ENCODE measurements around the gene KCNQ1.

The KCNQ1 gene

DNA sequence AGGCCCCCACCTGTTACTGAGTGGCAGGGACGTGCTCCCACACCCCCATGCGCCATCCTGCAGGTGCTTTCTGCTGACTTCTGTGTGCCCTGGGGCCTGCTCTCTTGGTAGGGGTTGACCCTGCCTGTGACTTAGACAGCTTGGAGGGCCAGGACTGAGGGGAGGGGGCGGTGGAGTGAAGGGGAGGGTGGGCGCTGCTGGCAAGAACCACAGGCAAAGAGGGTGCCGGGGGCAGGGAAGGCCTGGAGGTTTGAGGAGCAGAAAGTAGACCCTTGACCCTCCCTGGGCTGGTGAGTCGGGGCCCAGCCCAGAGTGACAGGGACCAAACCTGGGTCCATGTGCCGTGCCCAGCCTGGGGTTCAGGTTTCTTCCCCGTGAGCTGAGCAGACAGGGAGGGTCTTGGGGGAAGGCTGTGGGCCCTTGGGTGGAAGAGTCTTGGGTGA lies 17.8 kb downstream of the KCNQ1 start:
- no peak for DNase-seq

DNA sequence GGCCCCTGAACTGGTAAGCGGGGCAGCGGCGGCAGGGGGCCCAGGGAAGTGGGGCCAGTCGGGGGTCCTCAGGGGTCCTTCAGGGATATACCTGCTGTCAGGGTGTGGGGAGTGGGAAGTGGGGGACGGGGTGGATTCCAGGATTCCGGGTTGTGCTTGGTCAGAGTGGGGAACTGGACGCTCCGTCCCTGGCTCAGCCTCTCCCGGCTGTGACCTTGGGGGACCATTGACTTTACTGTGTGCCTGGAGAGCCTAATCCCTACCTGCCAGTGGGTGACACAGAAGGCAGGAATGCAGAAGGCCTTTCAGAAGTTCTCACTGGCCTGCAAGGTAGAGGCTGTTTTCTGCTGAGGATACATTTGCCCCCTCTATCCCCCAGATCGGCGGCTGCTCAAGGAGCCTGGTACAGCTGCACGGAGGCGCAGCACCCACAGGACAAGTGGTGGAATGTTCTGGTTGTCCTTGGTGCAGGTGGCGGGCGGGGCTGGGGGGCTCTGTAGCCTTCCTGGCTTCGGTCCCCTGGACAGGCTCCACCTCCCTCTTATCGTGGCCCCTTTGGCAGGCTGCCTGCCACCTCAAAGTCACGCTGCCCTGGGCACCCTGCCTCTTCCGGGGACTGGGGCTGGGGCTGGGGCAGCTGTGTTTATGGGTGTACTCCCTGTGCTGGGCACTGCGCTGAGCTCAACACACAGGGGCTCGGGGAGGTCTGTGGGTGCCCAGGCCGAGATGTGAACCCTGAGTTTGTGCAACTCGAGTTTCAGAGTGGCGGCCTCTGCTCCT lies 18.4 kb downstream of the KCNQ1 start:
- DNase-seq = no peak

DNA sequence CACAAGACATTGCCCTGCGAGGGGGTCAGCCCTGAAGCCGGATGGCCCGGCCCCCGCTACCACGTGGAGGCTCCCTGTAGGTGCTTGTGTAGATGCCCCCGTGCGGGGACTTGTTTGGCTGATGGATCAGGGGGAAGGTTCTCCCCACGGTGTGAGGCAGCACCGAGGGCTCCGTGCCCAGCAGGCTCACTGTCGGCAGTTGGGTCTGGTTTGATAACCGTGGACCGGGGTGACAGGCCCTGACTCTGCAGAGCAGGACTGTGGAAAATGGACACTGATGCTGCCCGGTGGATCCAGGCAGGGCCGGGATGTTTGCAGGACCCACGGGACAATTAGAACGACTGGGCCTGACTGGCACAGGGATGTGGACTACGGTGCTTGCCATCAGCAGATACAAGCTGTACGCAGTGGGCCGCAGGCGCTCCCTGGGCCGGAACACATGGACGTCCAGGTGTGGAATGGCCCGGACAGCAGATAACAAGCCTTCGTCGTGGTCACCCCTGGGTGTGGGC lies 19.0 kb downstream of the KCNQ1 start:
- DNase-seq = no peak

DNA sequence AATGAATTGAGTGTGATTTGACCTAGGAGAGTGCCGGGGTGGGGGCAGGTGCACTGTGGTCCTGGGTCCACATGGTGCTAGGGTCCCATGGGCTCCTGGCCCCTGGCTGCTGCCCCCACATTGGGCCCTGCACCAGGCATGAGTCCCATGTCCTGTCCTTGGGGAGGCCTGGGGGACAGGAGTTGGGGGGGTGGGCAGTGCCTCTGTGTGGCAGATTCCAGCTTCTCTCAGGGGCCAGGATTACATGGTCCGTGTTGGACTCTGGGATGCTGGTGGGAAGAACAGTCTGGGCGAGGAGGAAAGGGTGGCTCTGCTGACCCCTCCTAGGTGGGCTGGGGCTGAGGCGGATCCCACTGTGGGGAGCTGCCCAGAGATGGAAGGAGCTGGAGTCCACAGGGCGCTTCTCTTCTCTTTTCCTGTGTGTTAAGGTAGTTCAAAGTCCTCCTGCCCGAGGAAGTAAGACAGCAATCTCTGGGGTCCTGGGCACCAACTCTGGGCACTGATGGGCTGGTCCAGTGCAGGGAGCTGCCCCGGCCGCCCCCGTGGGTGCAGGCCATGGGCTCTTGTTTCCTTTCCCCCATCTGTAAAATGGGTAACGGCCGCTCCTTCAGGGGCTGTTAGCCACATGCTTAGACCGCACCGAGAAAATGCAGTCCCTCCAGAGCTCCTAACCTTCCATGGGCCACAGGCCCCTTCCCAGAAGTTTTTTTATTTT lies 19.8 kb downstream of the KCNQ1 start:
- no peak for DNase-seq

DNA sequence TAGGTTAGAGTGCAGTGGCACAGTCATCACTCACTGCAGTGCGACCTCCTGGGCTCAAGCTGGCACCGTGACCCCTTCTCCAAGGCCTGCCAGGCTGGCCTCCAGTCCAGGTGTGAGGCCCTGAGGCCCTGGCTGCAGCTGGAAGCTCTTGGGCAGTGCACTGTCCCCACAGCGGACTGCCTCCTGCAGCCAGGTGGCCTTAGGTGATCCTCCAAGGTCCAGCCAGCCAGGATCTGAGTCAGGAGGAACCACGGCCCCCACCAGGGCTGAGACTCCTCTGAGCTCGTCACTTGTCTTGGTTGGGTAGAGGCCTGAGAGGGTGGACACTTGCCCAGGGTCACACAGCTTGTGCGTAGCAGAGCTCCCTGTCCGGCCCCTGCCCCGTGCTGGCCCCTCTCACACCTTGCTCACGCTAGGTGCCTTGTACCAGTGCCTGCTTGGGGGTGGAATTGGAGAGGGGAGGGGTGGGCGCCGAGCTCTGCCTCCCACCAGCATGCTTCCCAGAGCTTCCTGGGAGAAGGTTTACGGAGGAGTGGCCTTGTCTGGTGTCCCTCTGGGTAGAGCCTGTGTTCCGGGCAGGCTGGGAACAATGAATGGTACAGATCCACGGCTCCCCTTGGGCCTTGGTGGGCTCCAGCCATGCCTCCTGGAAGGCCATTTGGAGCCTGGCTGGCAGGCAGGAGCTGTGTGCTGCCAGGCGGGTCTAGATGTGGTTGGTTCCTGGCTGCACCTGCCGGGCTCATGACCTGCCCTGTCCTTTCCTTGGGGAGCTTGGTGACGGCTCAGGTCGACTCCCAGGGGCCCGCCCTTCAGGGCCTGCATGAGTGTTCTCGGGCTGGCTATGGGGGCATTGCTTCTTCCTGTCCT lies 20.6 kb downstream of the KCNQ1 start:
- DNase-seq = no peak

DNA sequence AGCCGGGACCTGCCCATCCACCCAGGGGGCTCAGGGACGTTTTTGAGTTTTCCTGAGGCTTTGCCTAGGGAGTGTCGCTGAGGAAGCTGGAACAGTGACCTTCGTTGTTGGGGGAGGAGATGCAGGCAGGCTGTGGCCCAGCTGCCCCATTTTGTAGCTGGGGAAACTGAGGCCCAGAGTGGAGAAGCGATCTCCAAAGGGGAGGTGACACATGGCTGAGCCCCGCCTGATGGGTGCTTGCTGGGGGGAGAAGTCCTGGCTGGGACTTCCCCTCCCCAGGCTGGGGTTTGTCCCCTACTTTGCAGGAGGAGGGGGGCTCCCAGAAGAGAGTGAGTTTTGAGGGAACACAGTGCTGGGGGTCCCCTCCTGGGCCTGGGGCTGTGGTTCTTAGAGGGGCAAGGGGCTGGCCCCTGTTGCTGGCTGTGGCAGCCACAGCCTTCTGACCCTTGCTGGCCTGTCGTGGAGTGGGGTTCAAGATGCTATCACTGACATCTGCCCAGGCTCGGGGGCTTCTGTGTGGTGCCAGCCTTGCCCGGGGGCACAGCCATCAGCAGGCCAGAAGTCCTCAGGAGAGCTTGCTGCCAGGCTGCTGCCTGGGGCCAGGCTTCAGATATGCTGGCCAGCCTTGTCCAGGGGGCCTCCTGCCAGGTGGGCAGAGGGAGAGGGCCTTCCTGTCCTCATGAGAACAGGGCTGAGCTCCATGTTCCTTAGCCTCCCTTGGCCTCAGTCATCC lies 21.4 kb downstream of the KCNQ1 start:
- no peak for DNase-seq

DNA sequence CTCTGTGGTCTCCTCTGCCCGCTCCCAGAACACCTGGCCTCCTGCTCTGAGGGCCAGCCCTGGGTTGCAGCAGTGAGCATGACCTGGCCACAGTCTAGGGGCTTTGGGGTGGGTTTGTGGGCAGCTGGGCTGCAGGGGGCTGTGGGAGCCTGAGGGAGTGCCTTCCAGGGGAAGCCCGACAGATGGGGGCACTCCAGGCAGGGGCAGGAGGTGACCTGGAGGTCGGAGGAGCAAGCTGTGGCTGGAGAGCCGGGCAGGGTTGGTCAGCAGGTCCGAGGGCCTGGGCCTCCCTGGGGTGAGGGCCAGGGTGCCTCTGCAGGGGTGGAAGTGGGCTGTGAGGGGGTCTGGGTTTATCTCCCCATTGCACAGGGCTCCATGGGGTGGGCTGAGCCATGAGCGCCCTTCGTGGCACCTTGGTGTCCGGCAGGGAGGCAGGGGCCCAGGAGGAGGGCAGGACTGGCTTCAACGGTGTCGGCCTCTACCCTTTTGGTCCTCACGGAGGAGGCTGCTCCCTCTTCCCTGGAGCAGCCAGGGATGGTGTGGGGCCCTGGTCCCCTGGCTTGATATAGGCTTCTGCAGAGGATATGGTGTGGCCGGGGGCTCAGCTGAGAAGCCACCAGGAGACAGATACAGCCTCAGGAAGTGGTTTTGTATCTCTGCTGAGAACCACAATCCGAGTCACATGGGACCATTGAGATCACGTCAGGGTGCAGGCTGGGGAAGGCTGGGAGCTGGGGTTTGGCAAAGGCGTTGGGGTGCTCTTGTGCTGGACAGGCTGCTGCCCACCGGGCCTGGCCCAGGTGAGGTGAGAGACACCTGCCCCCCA lies 22.3 kb downstream of the KCNQ1 start:
- peak; percentile 74 for DNase-seq

DNA sequence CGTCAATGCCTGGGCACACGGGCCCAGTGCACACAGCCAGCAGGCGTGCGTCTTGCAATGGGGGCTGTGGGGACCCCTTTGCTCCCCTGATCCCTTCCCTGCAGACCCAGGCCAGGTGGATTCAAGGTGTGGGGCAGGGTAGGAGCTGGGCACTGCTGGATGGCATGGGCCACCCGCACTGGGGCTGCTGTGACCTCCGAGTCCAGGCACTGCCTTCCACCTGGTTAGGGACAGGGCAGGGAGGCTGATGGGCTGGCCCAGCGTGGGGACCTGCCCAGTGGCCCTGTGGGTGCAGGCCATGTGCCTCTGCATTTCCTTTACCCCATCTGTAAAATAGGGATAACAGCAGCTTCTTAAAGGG lies 22.9 kb downstream of the KCNQ1 start:
- no peak for DNase-seq

DNA sequence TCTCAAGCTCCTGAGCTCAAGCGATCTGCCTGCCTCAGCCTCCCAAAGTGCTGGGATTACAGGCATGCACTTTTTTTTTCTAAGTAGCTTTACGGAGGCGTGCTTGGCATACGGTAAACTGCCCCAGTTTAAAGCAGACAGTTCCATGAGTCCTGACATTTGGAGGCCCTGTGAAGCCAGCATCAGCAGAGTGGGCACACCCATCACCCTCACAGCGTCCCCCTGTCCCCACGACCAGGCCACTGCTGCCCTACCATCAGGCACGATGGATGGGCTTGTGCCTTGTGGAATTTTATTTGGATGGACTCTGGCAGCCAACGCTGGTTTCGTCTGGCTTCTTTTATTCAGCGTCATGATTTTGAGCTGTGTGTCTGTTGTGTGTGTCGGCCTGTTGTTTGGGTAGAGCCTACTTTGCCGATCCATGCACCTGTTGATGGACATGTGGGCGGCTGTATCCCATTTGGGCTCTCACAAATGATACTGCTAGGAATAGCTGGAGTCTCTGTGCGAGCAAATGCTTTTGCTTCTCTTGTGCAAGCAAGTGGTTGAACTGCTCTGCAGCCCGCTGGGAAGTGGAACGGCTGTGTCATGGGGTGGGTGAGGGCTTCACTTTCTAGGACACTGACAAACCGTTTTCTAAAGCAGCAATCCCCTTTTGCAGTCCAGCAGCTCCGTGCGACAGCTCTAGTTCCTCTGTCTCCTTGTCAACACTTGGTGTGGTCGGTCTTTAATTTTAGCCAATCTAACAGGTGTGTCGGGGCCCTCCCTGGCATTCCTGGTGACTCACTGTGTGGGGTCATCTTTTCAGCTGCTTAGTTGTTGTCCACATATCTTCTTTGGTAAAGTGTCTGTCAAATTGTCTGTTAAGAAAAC lies 23.8 kb downstream of the KCNQ1 start:
- no peak for DNase-seq

DNA sequence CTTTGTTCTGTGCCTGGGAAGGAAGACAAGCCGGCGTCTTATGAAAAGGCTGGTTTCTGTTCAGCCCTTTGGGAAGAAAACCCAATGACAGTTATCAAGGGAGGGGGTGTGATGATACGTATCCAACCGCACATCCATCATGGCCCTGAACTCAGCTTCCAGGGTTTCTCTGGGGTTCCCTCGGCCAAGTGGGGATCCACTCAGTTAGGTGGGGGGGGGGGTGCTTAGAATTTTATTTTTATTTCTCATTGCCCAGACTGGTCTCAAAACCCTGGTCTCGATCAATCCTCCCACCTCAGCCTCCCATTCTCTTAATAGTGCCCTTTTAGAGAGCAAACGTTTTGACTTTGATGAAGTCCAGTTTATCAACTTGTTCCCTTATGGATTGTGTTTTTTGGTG lies 25.7 kb downstream of the KCNQ1 start:
- DNase-seq = no peak

DNA sequence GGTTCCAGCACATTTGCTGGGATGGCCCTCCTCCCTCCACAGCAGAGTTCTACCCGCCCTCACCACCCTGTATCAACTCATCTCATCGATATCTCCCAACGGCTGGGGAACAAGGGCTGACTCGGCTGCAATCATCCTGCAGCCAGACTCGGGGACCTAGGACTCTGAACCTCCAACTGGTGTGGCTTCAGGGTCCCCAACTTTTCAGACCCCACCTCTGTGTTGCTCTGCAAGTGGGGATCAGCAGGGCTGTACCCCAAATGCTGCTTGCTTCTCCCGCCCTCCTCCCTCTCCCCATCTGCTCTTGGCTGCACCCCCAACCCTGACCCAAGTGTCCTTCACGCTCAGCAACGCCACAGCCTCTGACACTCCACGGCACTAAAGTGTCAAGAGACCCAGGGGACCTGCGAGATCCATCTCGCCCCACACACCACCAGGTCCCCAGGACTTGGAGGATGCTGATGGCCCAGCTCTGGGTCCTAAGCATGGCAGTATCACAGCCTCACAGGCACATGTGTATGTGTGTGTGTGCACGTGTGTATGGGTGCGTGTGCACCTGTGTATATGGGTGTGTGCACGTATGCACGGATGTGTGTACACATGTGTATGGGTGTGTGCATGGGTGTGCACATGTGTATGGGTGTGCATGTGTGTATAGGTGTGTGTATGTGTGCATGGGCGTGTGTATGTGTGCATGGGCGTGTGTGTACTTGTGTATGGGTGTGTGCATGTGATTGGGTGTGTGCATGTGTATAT lies 26.4 kb downstream of the KCNQ1 start:
- no peak for DNase-seq

DNA sequence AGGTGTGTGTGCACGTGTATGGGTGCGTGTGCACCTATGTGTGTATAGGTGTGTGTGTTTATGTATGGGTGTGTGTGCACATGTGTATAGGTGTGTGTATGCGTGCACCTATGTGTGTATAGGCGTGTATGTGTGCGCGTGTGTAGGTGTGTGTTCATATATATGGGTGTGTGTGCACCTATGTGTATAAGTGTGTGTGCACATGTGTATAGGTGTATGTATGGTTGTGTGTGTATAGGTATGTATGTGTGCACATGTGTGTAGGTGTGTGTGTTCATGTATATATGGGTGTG lies 26.9 kb downstream of the KCNQ1 start:
- no peak for DNase-seq

DNA sequence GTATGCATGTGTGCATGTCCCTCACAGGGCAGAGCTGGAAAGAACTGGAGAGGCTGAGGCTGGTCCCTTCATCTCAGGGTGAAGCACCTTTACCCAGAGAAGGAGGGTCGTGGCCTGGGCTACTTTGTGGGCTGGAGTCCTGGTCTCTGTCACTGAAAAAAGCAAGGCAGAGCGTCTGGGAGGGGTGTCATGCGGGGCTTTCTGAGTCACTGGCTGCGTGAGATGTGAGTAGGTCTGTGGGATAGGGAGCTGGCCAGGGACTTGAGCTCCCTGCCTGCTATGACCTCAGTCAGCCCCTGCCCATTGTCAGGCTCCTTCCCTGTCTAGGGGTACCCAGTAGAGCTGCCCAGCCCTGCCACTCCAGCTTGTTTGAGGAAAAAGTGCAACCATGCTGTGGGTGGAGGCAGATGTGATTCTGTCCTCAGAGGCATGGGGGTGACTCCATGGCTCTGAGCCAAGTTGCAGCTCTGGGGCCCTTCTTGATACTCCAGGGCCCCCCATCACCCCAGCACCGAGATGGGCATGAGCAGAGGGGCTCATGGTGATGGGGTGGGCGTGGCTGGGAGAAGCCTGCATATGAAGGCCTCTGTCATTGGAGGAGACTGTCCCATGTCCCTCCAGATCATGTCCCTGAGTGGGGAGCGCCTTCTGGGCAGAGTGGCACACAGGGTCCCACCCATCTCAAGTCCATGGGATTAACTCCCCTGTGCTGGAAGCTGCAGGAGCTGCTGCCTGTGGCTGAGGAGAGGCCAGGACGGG lies 27.8 kb downstream of the KCNQ1 start:
- no peak for DNase-seq

DNA sequence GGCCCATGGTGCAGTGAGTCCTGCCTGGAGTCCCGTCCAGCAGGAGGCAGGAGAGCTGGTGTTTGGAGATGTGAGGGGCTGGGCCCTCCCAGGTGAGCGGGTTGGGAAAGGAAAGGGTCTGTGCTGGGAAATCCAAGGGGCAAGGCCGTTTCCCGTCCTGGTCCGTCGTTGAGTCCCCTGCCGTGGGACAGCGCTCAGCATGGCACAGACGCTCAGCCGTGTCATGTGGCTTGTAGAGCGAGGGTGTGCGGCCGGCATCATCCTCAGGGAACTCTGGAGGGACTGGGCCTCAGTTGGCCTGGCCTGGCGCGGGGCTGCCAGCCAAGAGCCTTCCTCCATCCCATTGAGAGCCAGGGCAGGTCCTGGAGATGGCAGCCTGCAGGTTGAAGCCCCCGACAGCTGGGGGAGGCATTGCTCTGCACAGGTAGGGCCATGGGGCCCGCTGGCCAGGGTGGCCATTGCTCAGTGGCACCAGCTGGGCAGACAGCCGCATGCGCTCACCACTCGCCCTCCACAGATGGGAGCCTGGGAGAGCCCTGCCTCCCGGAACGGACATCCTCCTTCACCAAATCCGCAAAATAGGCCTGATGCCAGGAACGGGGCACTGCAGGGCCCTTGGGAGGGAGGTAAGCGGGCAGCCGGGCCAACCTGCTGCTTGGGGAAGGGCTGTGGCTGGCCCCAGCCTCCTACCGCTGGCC lies 28.7 kb downstream of the KCNQ1 start:
- no peak for DNase-seq

DNA sequence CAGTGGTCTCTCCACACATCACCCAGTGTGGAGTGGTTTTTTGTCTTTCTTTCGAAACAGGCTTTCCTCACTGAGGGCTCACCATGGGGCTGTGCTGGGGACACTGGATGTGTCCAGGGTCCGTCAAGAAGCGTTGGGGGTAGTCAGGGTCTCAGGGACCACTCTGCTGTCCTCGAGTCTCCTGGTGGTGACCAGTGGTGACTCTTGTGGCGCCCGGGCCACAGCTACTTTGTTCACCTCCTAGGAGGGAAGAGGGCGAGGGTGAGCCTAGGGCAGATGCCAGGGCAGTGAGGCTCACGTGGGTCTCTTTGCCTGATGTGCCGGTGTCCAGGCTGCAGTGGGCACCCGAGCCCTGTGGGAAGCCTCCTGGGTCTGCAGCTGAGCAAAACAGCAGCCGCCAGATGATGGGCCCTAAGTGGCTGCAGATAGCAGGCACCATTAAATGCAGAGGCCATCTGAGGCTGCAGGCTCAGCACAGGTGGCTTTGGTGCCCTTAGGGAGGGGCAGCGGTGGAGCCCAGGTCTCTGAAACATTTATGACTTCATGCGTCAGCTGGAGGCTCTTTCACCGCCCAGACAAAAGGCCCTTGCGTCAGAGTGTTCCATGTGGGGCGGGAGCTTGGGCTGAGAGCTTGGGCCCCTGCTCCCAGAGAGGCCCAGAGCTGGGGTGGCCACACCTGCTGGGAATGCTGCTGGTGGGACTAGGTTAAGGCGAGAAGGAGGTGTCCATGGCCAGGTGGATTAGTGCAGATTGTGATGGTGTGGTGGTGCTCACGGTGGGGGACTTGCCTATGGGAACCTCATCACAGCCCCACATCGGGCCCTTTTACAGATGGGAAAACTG lies 29.5 kb downstream of the KCNQ1 start:
- DNase-seq = no peak

DNA sequence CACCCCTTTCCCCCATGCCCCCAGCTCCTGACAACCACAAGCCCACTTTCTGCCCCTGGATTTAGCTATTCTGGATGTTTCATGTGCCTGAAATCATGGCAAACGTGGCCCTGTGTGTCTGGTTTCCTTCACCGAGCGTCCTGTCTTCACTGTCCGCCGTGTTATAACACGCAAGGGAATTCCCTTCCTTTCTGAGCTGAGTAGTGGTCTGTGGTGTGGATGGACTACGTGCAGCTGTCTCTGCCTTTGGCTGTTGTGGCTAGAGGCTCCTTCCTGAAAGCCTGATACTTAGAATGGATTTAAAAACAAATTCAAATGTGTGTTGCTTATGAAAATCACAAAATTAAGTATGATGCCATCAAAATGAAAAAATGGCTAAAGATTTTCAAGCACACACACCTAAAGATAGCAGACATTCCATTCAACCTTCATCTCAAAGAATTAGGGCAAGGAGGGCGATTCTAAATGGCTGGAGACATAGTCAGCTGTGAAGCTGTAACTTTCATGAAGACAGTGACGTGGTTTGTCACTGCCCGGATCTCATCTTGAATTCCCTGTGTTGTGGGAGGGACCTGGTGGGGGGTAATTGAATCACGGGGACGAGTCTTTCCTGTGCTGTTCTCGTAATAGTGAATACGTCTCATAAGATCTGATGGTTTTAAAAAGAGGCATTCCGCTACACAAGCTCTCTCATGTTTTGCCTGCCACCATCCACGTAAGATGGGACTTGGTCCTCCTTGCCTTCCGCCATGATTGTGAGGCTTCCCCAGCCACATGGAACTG lies 30.5 kb downstream of the KCNQ1 start:
- DNase-seq = no peak

DNA sequence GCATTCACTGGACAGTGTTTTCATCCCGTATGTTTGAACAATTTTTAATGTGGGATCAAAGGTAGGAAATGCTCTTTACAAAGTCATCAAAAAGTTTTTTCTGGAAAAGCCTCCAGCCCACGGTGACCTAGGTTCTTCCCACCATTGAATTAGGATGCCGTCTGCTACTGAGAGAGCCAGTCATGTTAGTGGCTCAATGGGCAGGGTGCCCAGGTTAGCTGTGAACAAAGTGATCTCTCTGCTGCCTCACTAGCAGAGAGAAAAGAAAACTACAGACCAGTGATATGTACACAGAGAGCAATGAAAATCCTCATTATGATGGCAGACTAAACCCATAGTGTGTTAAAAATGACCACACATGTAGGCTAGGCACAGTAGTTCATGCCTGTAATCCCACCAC lies 32.4 kb downstream of the KCNQ1 start:
- DNase-seq = no peak
